ENCODE data around the gene FKBP10.

The FKBP10 gene

DNA sequence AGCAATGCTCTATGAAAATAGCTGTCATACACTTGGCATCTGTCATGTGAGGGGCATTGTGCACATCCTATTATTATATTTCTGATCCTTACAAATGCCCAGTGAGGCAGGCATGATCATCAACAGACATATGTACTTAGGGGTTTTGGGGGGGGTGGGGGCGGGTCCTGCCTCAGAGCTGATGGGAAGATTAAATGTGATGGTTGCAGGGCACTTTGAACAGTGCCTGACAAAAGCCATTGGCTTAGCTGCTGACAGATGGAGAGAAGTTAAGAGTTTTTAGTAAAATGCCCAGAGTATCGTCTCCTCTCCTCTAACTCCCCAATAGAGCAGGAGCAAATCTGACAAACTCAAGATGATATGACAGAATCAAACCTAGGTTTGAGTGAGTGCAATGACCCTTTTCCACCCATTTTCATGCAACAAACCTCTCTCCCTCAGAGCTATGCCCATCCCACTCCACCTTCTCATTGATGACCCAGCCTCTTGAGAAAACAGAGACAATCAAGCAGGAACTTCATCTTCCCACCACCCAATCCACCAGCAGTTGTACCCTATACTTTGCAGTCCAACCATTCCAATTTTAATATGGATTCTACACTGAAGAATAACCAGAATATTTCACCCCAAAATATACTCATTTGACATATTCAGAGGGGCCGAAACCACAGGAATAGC, 47.6 kb downstream of the FKBP10 start:
- in situ Hi-C loops (cut with MboI; ENCODE audit: low sequenced_read_pairs, unreplicated experiment): no loop called here
- TF ChIP-seq, protein P1, sequence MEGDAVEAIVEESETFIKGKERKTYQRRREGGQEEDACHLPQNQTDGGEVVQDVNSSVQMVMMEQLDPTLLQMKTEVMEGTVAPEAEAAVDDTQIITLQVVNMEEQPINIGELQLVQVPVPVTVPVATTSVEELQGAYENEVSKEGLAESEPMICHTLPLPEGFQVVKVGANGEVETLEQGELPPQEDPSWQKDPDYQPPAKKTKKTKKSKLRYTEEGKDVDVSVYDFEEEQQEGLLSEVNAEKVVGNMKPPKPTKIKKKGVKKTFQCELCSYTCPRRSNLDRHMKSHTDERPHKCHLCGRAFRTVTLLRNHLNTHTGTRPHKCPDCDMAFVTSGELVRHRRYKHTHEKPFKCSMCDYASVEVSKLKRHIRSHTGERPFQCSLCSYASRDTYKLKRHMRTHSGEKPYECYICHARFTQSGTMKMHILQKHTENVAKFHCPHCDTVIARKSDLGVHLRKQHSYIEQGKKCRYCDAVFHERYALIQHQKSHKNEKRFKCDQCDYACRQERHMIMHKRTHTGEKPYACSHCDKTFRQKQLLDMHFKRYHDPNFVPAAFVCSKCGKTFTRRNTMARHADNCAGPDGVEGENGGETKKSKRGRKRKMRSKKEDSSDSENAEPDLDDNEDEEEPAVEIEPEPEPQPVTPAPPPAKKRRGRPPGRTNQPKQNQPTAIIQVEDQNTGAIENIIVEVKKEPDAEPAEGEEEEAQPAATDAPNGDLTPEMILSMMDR (IDR thresholded peaks at IDR 0.05; ENCODE audit: borderline replicate concordance, control extremely low read depth, extremely low read depth, insufficient read depth, missing control alignments): no peak
- no peak for DNase-seq (ENCODE audit: low spot score)

GRCh38 chr17:41863074-41863848, 50.5 kb downstream of the FKBP10 start:
- TF ChIP-seq, protein P1 (IDR thresholded peaks at IDR 0.05; ENCODE audit: borderline replicate concordance, control extremely low read depth, extremely low read depth, insufficient read depth, missing control alignments): no peak
- DNase-seq (ENCODE audit: low spot score): no peak
- in situ Hi-C loops (cut with MboI; ENCODE audit: low sequenced_read_pairs, unreplicated experiment): no loop called here

GRCh38 chr17:41864498-41864835, 51.7 kb downstream of the FKBP10 start:
- in situ Hi-C loops (cut with MboI; ENCODE audit: low sequenced_read_pairs, unreplicated experiment): no loop called here
- TF ChIP-seq, protein P1 (IDR thresholded peaks at IDR 0.05; ENCODE audit: borderline replicate concordance, control extremely low read depth, extremely low read depth, insufficient read depth, missing control alignments): no peak
- DNase-seq (ENCODE audit: low spot score): no peak

DNA sequence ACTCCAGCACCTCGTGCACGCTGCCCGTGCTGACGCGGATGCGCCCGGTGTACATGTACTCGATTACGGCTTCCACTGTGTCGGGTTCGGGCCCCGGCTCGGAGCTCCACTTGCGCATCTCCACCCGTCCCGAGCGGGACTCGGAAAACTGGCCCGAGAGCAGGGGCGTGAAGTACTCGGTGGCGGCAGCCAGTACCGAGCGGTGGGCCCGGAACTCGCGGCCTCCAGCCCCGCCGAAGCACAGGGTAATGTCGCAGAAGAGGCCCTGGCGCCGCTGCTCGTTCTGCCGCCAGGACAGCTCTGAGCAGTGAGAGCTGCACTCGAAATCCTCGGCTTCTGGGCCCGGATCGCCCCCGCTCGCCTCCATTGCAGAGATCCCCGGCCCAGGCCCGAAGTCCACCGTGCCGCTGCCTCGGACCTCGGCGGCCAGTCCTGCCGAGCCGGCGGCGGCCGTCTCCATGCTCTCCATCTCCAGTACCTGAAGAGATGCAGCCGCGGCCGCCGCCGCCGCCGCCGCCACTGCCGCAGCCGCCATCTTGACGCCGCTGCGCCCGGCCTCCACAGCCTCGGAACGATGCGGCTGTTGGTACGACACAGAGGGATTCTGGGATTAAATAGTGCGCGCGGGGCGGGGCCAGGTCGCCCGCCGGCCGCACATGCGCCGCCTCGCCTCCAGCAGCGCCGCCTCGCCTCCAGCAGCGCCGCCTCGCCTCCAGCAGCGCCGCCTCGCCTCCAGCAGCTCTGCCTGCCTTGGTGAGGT, 52.2 kb downstream of the FKBP10 start, which contains the start of gene KLHL11:
Gene KLHL11 (minus strand): TSS at position 588 of the 760 bp plus-strand sequence. CDS start 53 bp downstream, at position 535.
- DNase-seq (ENCODE audit: low spot score): peak; percentile 95
- TF ChIP-seq, protein P1 (IDR thresholded peaks at IDR 0.05; ENCODE audit: borderline replicate concordance, control extremely low read depth, extremely low read depth, insufficient read depth, missing control alignments): no peak
- in situ Hi-C loops (cut with MboI; ENCODE audit: low sequenced_read_pairs, unreplicated experiment): no loop called here

GRCh38 chr17:41865596-41865893, 52.7 kb downstream of the FKBP10 start:
- in situ Hi-C loops (cut with MboI; ENCODE audit: low sequenced_read_pairs, unreplicated experiment): no loop called here
- TF ChIP-seq, protein P1 (IDR thresholded peaks at IDR 0.05; ENCODE audit: borderline replicate concordance, control extremely low read depth, extremely low read depth, insufficient read depth, missing control alignments): no peak
- no peak for DNase-seq (ENCODE audit: low spot score)

GRCh38 chr17:41868568-41868967, 55.8 kb downstream of the FKBP10 start:
- DNase-seq (ENCODE audit: low spot score): no peak
- in situ Hi-C loops (cut with MboI; ENCODE audit: low sequenced_read_pairs, unreplicated experiment): no loop called here
- TF ChIP-seq, protein P1 (IDR thresholded peaks at IDR 0.05; ENCODE audit: borderline replicate concordance, control extremely low read depth, extremely low read depth, insufficient read depth, missing control alignments): no peak

Measured in GM13976 (cell line).